HG03575 (cell line): ENCODE data around the gene MC3R.
"Not testable (repeated sequence)": the region's sequence is repeated elsewhere in the genome, so short reads cannot be mapped to it uniquely, and the experiment has no call there.

Source experiments
- ATAC-seq: cut with Tn5 transposase; IDR thresholded peaks from one replicate; pipeline ENCODE4 v1.9.1; 2021; ENCODE audit not compliant: unreplicated experiment, insufficient number of reproducible peaks, low FRiP score; ENCODE audit errors: extremely low read depth

MC3R gene

DNA sequence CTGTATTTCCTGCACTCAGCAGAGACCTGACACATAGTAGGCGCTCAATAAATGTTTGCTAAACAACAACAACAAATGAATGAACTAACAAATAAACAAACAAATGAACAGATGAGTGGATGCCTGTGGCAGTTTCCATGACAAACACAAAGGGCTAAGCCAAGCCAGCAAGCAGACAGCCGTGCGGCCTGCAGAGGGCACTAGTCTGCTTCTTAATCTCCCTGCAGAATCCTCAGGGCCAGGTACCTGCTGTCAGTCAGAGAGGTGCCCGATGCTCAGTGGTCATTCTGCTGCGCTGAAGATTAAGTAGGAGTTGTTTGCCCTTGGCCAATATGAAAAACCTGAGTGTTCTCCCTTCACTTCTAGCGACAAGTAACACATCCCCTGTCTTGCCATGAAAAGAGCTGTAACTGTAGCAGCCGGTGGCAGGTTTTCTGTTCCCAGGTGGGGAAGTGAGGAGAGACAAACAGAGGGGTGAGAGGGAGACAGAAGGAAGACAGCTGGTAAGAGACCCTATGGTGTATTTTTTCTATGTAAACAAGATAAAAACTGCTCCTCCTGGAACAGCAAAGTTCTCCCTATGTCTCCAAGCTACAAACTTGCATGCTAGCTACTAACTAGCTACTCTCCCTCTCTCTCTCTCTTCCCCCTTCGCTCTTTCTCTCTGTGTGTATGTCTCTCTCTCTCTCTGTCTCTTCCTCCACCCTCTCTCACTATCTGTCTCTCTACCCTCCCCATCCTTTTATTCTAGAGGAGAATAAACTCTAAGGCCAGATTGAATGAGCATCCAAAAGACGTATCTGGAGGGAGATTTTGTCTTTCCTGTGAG lies at the start of gene MC3R:
TSS of gene MC3R (plus strand) at position 779 of the 829 bp plus-strand sequence. CDS start 112 bp downstream, outside the sequence.
- no peak for ATAC-seq

- no peak for ATAC-seq
Measured at GRCh38 chr20:56200456-56200855, 48.1 kb upstream of the MC3R start.

DNA sequence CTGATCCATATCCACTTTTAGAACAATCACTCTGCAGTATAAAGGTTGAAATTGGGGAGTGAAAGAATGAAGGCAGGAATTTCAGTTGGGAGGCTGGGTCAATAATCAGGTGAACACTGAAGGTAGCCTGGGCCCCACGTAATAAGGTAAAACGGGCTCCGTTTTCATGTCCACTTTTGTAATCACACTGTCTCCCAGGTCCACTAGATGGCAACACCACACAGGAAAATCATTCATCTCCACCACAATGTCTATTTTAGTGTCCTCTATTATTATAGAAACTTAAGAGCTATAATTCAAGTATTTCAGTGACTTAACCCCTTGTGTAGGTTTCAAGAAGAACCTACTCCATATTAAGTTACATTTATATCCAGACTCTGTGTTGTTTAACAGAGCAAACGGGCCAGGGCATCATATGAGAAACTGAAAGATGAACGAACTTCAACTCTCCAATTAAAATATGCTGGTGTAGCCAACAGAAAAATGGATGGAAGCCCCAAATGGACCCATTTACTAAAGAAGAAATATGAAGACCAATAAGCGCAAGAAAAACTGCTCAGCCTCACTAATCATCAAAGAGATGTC lies 45.9 kb upstream of the MC3R start:
- ATAC-seq, result no peak

GRCh38 chr20:56204206-56204605 lies 44.3 kb upstream of the MC3R start:
- ATAC-seq, result no peak

DNA sequence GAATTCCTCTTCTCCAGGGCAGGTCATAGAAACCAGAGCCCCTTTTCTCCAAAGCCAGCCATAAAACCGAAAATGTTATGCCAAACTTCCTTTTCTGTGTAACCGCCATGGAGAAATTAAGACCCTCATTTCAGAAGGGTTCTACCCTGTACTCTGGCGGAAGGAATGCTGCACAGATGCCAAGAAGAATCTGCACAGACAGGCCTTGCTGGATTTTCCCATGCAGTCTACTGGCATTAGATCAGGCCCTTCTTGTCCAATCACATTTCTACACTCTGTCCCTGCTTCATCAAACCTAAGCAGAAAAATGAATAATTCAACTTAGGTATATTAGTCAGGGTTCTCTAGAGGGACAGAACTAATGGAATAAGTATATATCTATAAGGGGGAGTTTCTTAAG lies 43.2 kb upstream of the MC3R start:
- no peak for ATAC-seq

DNA sequence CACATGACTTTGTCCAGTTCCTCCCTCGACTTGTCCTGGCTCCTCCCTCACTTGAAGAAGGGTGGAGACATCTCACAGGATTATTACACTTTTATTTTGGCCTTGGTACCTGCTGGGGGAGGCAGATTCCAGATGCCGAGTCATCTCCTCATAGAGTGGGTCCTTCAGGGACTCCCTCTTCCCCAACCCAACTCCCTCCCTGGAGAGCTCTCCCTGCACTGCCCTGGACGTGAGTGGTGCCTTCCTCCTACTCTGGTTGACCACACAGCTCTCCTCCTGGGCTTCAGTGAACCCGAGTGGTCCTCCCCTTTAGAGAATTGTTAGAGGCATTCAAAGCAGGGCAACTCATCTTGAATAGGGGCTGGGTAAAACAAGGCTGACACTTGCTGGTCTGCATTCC lies 40.9 kb upstream of the MC3R start:
- no peak for ATAC-seq

- no peak for ATAC-seq
Measured at GRCh38 chr20:56208121-56208520, 40.4 kb upstream of the MC3R start.

GRCh38 chr20:56211051-56211450 lies 37.5 kb upstream of the MC3R start:
- no peak for ATAC-seq

- ATAC-seq, result no peak
Measured at GRCh38 chr20:56212091-56212490, 36.4 kb upstream of the MC3R start.

DNA sequence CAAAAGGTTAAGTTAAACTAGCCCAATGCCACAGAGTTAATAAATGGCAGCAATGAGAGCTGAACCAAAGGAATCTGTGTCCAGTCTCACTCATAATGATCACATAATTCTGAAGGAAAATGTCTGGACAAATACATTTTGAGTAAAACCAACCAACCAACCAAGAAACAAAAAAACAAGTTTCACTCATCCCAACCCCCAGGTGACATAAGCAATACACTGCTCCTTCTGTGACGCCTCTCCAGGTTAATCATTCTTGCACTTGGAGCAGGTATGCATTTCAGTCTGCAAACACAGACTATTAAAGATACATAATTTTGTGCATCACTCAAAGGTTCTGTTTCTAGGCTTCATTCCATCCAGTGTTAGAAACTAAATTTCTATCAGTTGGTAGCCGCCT lies 35.2 kb upstream of the MC3R start:
- no peak for ATAC-seq

- ATAC-seq, result no peak
Measured at GRCh38 chr20:56215115-56215514, 33.4 kb upstream of the MC3R start.

GRCh38 chr20:56217829-56218228 lies 30.7 kb upstream of the MC3R start:
- ATAC-seq, result no peak

GRCh38 chr20:56221186-56221585 lies 27.3 kb upstream of the MC3R start:
- ATAC-seq, result not testable (repeated sequence)

GRCh38 chr20:56222201-56222600 lies 26.3 kb upstream of the MC3R start:
- ATAC-seq, result no peak

DNA sequence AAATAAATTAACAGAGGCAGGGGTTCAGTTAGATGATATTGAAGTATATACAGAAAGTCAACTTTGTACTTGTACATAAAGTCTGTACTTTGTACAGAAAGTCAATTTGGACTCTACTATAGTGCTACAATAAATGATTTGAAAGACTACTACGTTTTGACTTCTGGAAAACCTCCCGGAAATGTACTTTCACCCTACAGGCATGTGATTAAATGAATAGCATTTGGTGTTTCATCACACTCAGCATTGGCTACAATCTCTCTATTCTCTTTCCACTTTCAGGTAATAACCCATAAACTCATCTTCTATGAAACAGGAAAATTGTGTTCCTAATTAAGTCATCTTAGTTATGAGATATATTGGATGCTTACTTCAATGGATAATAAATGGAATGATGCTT lies 25.6 kb upstream of the MC3R start:
- ATAC-seq, result no peak

DNA sequence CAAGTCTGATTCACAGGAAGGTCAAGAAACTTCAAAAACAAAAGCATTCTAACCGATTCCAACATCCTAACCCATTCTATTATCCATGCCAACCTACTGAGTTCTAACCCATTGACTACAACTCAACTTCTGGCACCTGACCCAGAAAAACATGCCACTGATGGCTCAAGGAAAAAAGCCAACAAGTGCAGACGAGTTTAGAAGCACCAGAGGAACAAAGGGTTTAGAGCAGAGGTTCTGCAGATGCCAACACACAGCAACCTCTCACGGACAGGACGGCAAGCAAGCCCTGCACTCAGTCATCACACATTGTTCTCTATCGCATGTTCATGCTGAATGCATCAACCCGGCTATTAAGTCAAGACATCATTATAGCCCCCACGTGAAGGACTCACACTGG lies 25.2 kb upstream of the MC3R start:
- ATAC-seq, result no peak

- ATAC-seq, result no peak
Measured at GRCh38 chr20:56228021-56228420, 20.5 kb upstream of the MC3R start.

DNA sequence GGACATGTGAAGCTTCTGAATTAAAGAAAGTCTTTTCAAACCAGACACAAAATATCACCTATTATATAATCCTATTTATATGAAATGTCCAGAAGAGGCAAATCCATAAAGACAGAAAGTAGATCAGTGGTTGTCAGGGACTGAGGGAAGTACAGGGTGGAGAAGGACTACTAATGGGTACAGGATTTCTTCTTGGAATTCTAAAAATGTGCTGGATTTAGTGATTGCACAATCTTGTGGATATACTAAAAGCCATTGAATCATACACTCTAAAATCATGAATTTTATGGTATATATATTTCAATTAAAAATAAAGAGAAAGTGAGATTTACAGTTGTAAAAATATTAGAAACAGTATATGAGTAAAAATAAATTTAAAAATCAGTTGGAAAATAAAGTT lies 18.7 kb upstream of the MC3R start:
- ATAC-seq, result no peak

DNA sequence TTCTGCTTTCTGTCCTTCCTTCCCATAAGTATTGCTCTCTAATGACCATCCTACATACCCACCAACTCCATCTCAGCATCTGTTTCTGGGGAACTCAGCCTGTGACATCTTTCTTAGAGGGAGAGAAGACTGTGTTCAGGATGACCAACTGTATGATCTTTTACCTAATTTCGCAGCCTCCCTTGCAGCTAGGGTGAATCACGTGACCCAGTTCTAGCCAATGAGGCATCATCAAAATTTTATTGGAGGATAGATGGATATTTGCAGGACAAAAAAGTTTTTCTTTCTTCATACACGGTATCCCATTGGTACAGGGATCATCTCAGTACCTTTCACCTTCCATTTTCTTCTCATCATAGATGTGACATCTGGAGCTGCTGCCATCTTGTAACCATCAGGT lies 14.4 kb upstream of the MC3R start:
- ATAC-seq, result no peak

GRCh38 chr20:56237335-56237734 lies 11.2 kb upstream of the MC3R start:
- ATAC-seq, result no peak

GRCh38 chr20:56244259-56244658 lies 4.3 kb upstream of the MC3R start:
- no peak for ATAC-seq
